Naive thymus-derived CD4-positive, alpha-beta T cell (primary cell): ENCODE measurements around the gene LYVE1. TPM values are rescaled to one million over a fixed set of nuclear protein-coding genes. Genes with fewer than 3 reads are reported as not detected.

ENCODE experiments used
- ATAC-seq: fragments of 150-1000 bp; cut with Tn5 transposase; 2 replicates; pipeline ENCODE4 v1.10.0; 2021; ENCODE audit warnings: mild to moderate bottlenecking, moderate library complexity
- CTCF ChIA-PET: fragments of 350-600 bp; sonication (Branson Sonifier 250); formaldehyde crosslinking; loops from one replicate; lab custom pipeline; 2021; ENCODE audit warnings: antibody characterized with exemption; lab: Charles Lee
- POLR2A ChIA-PET: fragments of 350-600 bp; sonication (Branson Sonifier 250); formaldehyde crosslinking; loops from one replicate; lab custom pipeline; 2021; ENCODE audit warnings: antibody characterized with exemption, inconsistent platforms; lab: Charles Lee
- DNase-seq, 9 donors: peaks; one replicate each; pipeline versions ENCODE4 v3.0.0 to v3.0.0-alpha.2; 2020 to 2022; ENCODE audit warnings: mixed read lengths in 1 of 9
- H3K27ac ChIP-seq: one replicate; pipeline ENCODE4 v1.7.0; 2013; ENCODE audit warnings: mild to moderate bottlenecking, low read depth, low read length, moderate library complexity
- H3K27me3 ChIP-seq, 2 donors: one replicate each; pipeline ENCODE4 v1.7.0; 2013; ENCODE audit warnings: low read length in 2 of 2, mild to moderate bottlenecking in 2 of 2, moderate library complexity in 2 of 2; ENCODE audit not compliant: control insufficient read depth in 2 of 2, insufficient read depth in 2 of 2
- H3K36me3 ChIP-seq, 3 experiments: 1 replicate in 2 of 3; 2 replicates in 1 of 3; pipeline ENCODE4 v1.7.0; 2013; ENCODE audit warnings: low read length in 3 of 3, mild to moderate bottlenecking in 3 of 3, moderate library complexity in 1 of 3; ENCODE audit not compliant: insufficient read depth in 3 of 3, control insufficient read depth in 2 of 3
- H3K4me1 ChIP-seq, 2 donors: one replicate each; pipeline ENCODE4 v1.7.0; 2013; ENCODE audit warnings: low read length in 2 of 2, mild to moderate bottlenecking in 2 of 2, moderate library complexity in 1 of 2; ENCODE audit not compliant: control insufficient read depth in 2 of 2, insufficient read depth in 2 of 2
- H3K4me3 ChIP-seq: 2 replicates; pipeline ENCODE4 v1.7.0; 2013; ENCODE audit warnings: mild to moderate bottlenecking, low read length
- H3K9me3 ChIP-seq, 3 experiments: 1 replicate in 2 of 3; 2 replicates in 1 of 3; pipeline ENCODE4 v1.7.0; 2013; ENCODE audit warnings: low read length in 3 of 3; ENCODE audit not compliant: control insufficient read depth in 2 of 3
- H3K27ac Mint-ChIP-seq, 9 donors: one replicate each; pipeline ENCODE4 v1.8.0; 2020 to 2022; ENCODE audit warnings: mixed read lengths in 9 of 9, mild to moderate bottlenecking in 8 of 9, moderate library complexity in 5 of 9, inconsistent platforms in 2 of 9
- H3K27me3 Mint-ChIP-seq, 5 donors: one replicate each; pipeline ENCODE4 v1.8.0; 2021 to 2022; ENCODE audit warnings: mixed read lengths in 5 of 5, mild to moderate bottlenecking in 1 of 5
- H3K36me3 Mint-ChIP-seq, 5 donors: one replicate each; pipeline ENCODE4 v1.8.0; 2020 to 2022; ENCODE audit warnings: mixed read lengths in 5 of 5, mild to moderate bottlenecking in 3 of 5, inconsistent platforms in 1 of 5
- H3K4me1 Mint-ChIP-seq, 7 donors: one replicate each; pipeline ENCODE4 v1.8.0; 2020 to 2022; ENCODE audit warnings: mixed read lengths in 7 of 7, mild to moderate bottlenecking in 3 of 7, inconsistent platforms in 1 of 7
- H3K4me3 Mint-ChIP-seq, 10 donors: one replicate each; pipeline ENCODE4 v1.8.0; 2020 to 2022; ENCODE audit warnings: mild to moderate bottlenecking in 10 of 10, mixed read lengths in 10 of 10, moderate library complexity in 6 of 10, inconsistent platforms in 2 of 10
- H3K9me3 Mint-ChIP-seq, 11 donors: one replicate each; pipeline ENCODE4 v1.8.0; 2020 to 2022; ENCODE audit warnings: mixed read lengths in 11 of 11, mild to moderate bottlenecking in 4 of 11, inconsistent platforms in 1 of 11, moderate library complexity in 1 of 11
- intact Hi-C, 2 donors: fragments of 100-400 bp; cut with micrococcal nuclease; formaldehyde crosslinking; loops; one replicate each; pipeline ENCODE4 v1.15.1; 2023
- polyA plus RNA-seq, 2 donors: library from polyadenylated mRNA; unstranded; fragments of 300-500 nt; fragmentation: Illumina TruSeq; gene quantifications; one replicate each; pipeline ENCODE4 v1.2.3, GENCODE V29; 2021
- total RNA-seq, 6 experiments: library from RNA in 5 of 6; stranded (reverse) in 5 of 6; gene quantifications; 1 replicate in 5 of 6; 2 replicates in 1 of 6; pipeline ENCODE4 v1.2.3 and lab custom pipeline; 2021 to 2026

LYVE1 gene
- total and polyA plus RNA-seq, 7 experiments from 2014 or later: not detected

- H3K36me3 Mint-ChIP-seq: peaks cover 8 to 37% (median 9%) of the 10 kb centered on the region in 5 donors
Measured at GRCh38 chr11:10519630-10520029, 48.8 kb downstream of the LYVE1 start.

DNA sequence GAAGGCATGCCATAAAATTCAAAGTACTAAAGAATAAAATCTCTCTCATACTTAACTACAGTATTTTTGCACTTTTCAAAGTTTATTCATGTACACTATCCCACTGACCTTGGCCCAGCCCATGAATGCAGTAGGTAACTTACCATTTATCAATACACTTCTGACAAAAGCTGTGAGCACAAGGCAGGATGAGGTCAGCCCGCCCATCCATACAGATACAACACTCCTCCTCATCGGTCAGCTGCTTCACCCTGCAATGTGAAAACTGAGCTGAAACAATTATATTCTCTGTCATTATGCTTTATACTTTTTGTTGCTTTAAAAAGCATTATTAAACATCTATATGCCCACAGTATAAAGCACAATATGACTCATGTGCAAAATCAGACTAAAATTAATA is 49.6 kb downstream of the LYVE1 start:
- Mint-ChIP-seq H3K4me3 (no peak overlapping the region), H3K4me1 (peaks cover 0 to 18% (median 2%) of the 10 kb centered on the region in 7 donors), H3K9me3 (no peaks in the 10 kb centered on the region), H3K27me3 (no peaks in the 10 kb centered on the region), H3K36me3 (peaks cover 8 to 36% (median 8%) of the 10 kb centered on the region in 5 donors), H3K27ac (peak overlapping the region in 1 of 9 donors; percentile 43)
- no peaks in the 10 kb centered on the region for H3K27me3 ChIP-seq
- DNase-seq (no peak), ATAC-seq (no peak)
- CTCF ChIA-PET: interaction anchor here (0.5 to 2.2 kb wide), 3 partner anchors 22 to 275 kb away, joined by 3 to 8 read pairs (median 5); partner anchors contain the start of gene RNF141
- intact Hi-C loops: loop anchor here in 1 of 2 donors (5.0 kb wide), 2 partner anchors 107 to 218 kb away; no protein-coding TSS in a partner anchor
- peaks cover 3 to 29% (median 4%) of the 10 kb centered on the region in 3 experiments for H3K36me3 ChIP-seq
- H3K9me3 ChIP-seq: no peaks in the 10 kb centered on the region
- POLR2A ChIA-PET: interaction anchor here (1.7 kb wide), 1 partner anchor 22 kb away, joined by 5 read pairs; the partner anchor contains the start of gene RNF141
- no peaks in the 10 kb centered on the region for H3K4me1 ChIP-seq
- no peak overlapping the region for H3K27ac ChIP-seq
- H3K4me3 ChIP-seq: no peak overlapping the region

More at GRCh38 chr11:10519630-10520029, 48.8 kb downstream of the LYVE1 start:
- Mint-ChIP-seq H3K4me3 (no peak overlapping the region), H3K27ac (no peak overlapping the region), H3K9me3 (no peaks in the 10 kb centered on the region), H3K4me1 (peaks cover 0 to 18% (median 2%) of the 10 kb centered on the region in 7 donors), H3K27me3 (no peaks in the 10 kb centered on the region)
- Histone ChIP-seq H3K36me3 (peaks cover 3 to 32% (median 8%) of the 10 kb centered on the region in 3 experiments), H3K27ac (no peak overlapping the region), H3K9me3 (no peaks in the 10 kb centered on the region), H3K27me3 (no peaks in the 10 kb centered on the region), H3K4me3 (no peak overlapping the region), H3K4me1 (no peaks in the 10 kb centered on the region)
- ATAC-seq (no peak), DNase-seq (no peak)
- intact Hi-C loops: loop anchor here in 1 of 2 donors (5.0 kb wide), 2 partner anchors 107 to 218 kb away; no protein-coding TSS in a partner anchor
- ChIA-PET POLR2A (interaction anchor here (1.7 kb wide), 1 partner anchor 21 kb away, joined by 5 read pairs; the partner anchor contains the start of gene RNF141), CTCF (interaction anchor here (0.8 to 2.2 kb wide), 3 partner anchors 21 to 217 kb away, joined by 3 to 8 read pairs (median 4); partner anchors contain the start of gene RNF141)

DNA sequence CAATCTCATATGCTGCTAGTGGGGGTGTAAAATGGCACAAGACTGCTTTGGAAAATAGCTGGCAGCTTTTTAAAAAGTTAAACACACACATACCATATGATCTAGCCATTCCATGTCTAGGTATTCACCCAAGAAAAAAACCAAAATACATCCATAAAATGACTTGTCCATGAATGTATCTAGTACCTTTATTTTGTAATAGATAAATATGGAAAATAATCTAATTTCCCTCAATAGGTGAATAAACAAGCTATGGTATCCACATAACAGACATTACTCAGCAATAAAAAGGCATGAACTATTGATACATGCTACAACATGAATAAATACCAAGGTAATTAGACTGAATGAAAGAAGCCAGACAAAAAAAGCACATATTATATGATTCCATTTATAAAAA is 50.3 kb downstream of the LYVE1 start:
- no peaks in the 10 kb centered on the region for H3K27me3 Mint-ChIP-seq
- peaks cover 3 to 28% (median 4%) of the 10 kb centered on the region in 3 experiments for H3K36me3 ChIP-seq
- intact Hi-C loops: loop anchor here in 1 of 2 donors (5.0 kb wide), 2 partner anchors 106 to 219 kb away; no protein-coding TSS in a partner anchor

DNA sequence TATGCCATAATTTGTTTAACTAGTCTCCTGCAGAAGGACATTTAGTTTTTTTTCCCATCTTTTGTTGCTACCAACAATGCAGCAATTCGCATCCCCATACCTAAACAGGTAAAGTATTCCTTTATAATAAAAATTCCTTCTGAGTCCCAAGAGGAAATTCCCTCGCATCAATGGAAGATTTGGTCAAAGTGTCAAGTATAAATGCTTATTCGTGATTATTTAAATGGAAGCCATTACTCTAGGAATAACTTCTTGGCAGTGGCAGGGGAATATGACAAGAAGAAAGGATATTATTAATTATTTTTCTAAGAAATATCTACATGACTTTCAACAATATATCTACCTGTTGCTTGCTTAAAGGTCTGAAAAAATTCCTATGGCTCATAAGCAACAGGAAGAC is 53.0 kb downstream of the LYVE1 start:
- H3K9me3 ChIP-seq: no peaks in the 10 kb centered on the region
- Mint-ChIP-seq H3K27ac (peak overlapping the region in 5 of 9 donors; percentile 0 to 77 (median 10)), H3K9me3 (no peaks in the 10 kb centered on the region), H3K4me3 (no peak overlapping the region), H3K27me3 (no peaks in the 10 kb centered on the region), H3K4me1 (peaks cover 0 to 5% (median 0%) of the 10 kb centered on the region in 7 donors), H3K36me3 (peaks cover 0 to 33% (median 4%) of the 10 kb centered on the region in 5 donors)
- no peaks in the 10 kb centered on the region for H3K4me1 ChIP-seq
- POLR2A ChIA-PET: no interaction called here
- H3K36me3 ChIP-seq: peaks cover 0 to 12% (median 0%) of the 10 kb centered on the region in 3 experiments
- no peaks in the 10 kb centered on the region for H3K27me3 ChIP-seq
- ATAC-seq (no peak), DNase-seq (no peak)
- CTCF ChIA-PET: interaction anchor here (0.9 to 1.2 kb wide), 2 partner anchors 11 to 138 kb away, joined by 3 to 4 read pairs; no protein-coding TSS in a partner anchor
- H3K4me3 ChIP-seq: no peak overlapping the region
- intact Hi-C loops: loop anchor here in 1 of 2 donors (5.0 kb wide), 2 partner anchors 103 to 222 kb away; no protein-coding TSS in a partner anchor
- H3K27ac ChIP-seq: no peak overlapping the region

More for the DNA sequence above, 50.3 kb downstream of the LYVE1 start:
- POLR2A ChIA-PET: no interaction called here
- Mint-ChIP-seq H3K9me3 (no peaks in the 10 kb centered on the region), H3K4me3 (no peak overlapping the region), H3K36me3 (peaks cover 4 to 31% (median 8%) of the 10 kb centered on the region in 5 donors), H3K4me1 (peaks cover 0 to 14% (median 2%) of the 10 kb centered on the region in 7 donors), H3K27ac (peak overlapping the region in 3 of 9 donors; percentile 5 to 56 (median 25))
- DNase-seq (no peak), ATAC-seq (no peak)
- Histone ChIP-seq H3K4me3 (no peak overlapping the region), H3K27ac (no peak overlapping the region), H3K4me1 (no peaks in the 10 kb centered on the region), H3K27me3 (no peaks in the 10 kb centered on the region), H3K9me3 (no peaks in the 10 kb centered on the region)
- CTCF ChIA-PET: no interaction called here

- POLR2A ChIA-PET: no interaction called here
- H3K4me1 Mint-ChIP-seq: peaks cover 0 to 5% (median 0%) of the 10 kb centered on the region in 7 donors
- peaks cover 0 to 32% (median 4%) of the 10 kb centered on the region in 5 donors for H3K36me3 Mint-ChIP-seq
- no peak overlapping the region for H3K4me3 ChIP-seq
- H3K27me3 ChIP-seq: no peaks in the 10 kb centered on the region
- no peaks in the 10 kb centered on the region for H3K4me1 ChIP-seq
- no peak for ATAC-seq
- peak overlapping the region in 6 of 9 donors; percentile 0 to 77 (median 29) for H3K27ac Mint-ChIP-seq
- H3K9me3 ChIP-seq: no peaks in the 10 kb centered on the region
- H3K27me3 Mint-ChIP-seq: no peaks in the 10 kb centered on the region
- CTCF ChIA-PET: interaction anchor here (0.9 to 1.3 kb wide), 3 partner anchors 10 to 140 kb away, joined by 3 to 4 read pairs (median 4); no protein-coding TSS in a partner anchor
- intact Hi-C loops: loop anchor here in 1 of 2 donors (1.0 to 5.0 kb wide), 3 partner anchors 102 to 223 kb away; no protein-coding TSS in a partner anchor
- H3K4me3 Mint-ChIP-seq: no peak overlapping the region
- H3K36me3 ChIP-seq: peaks cover 0 to 11% (median 0%) of the 10 kb centered on the region in 3 experiments
- H3K27ac ChIP-seq: no peak overlapping the region
- no peak for DNase-seq
- H3K9me3 Mint-ChIP-seq: no peaks in the 10 kb centered on the region
Measured at GRCh38 chr11:10514709-10515108, 53.8 kb downstream of the LYVE1 start.

GRCh38 chr11:10514202-10514601 is 54.3 kb downstream of the LYVE1 start:
- Mint-ChIP-seq H3K4me1 (peaks cover 0 to 5% (median 0%) of the 10 kb centered on the region in 7 donors), H3K9me3 (no peaks in the 10 kb centered on the region), H3K27ac (peak overlapping the region in 3 of 9 donors; percentile 0 to 48 (median 30)), H3K4me3 (no peak overlapping the region), H3K27me3 (no peaks in the 10 kb centered on the region), H3K36me3 (peaks cover 0 to 29% (median 4%) of the 10 kb centered on the region in 5 donors)
- no peaks in the 10 kb centered on the region for H3K4me1 ChIP-seq
- H3K36me3 ChIP-seq: peaks cover 0 to 6% (median 0%) of the 10 kb centered on the region in 3 experiments
- POLR2A ChIA-PET: interaction anchor here (0.7 kb wide), 1 partner anchor 1198 kb away, joined by 3 read pairs; no protein-coding TSS in a partner anchor
- no peak overlapping the region for H3K27ac ChIP-seq
- no peaks in the 10 kb centered on the region for H3K9me3 ChIP-seq
- H3K4me3 ChIP-seq: no peak overlapping the region
- no peaks in the 10 kb centered on the region for H3K27me3 ChIP-seq
- intact Hi-C loops: loop anchor here in 1 of 2 donors (1.0 kb wide), 1 partner anchor 140 kb away; no protein-coding TSS in a partner anchor
- peak in 1 of 9 donors; percentile 4 for DNase-seq
- CTCF ChIA-PET: interaction anchor here (0.7 to 1.3 kb wide), 3 partner anchors 15 to 141 kb away, joined by 3 to 4 read pairs (median 4); no protein-coding TSS in a partner anchor
- no peak for ATAC-seq
